Activated effector memory CD4-positive, alpha-beta T cell treated with Interleukin-2 at 50 U/mL for 16 hours (primary cell): Measurements from ENCODE around the gene KRTAP4-9.
"Not testable (repeated sequence)": the region's sequence is repeated elsewhere in the genome, so short reads cannot be mapped to it uniquely, and the experiment has no call there.

Experiments
- DNase-seq: peaks from one replicate; pipeline ENCODE4 v3.0.0-alpha.2; 2020

Gene KRTAP4-9

DNA sequence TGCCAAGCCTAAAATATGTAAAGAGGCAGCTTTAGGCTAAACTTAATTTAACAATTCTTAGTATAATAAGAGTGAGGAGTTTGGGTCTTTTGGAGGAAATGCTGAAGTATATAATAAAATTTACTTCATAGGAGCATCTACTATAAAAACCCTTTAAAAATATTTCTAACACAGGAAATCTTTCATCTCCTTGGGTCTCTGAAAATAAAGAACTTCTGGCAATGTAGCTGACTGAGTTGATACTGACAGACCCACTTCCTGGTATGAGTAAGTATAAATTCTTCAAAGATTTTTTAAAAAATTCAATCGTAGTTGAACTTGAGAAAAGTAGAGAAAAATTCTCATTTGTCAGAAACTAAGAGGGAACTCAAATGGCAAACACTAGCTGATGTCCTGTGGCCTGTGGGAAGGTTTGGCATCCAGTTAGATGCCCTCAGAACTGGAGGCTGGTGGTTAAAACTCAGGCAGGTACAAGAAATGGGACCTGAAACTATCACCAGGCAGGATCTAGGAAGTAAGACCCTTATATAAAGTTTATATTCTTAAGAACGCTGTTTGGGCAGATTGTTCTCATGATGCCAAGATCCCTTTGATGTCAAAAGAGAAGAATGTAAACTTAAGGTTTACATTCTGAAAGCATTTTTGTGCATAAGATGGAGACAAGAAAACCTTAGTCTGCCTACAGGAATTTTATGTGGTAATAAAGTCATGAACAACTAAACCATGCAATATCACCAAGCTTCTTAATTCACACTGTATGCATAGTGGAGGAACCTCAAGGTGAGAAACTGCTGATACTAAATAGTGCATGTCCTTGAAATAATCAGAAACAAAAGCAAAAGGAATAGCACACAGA, 28.9 kb downstream of the KRTAP4-9 start:
- no peak for DNase-seq

DNA sequence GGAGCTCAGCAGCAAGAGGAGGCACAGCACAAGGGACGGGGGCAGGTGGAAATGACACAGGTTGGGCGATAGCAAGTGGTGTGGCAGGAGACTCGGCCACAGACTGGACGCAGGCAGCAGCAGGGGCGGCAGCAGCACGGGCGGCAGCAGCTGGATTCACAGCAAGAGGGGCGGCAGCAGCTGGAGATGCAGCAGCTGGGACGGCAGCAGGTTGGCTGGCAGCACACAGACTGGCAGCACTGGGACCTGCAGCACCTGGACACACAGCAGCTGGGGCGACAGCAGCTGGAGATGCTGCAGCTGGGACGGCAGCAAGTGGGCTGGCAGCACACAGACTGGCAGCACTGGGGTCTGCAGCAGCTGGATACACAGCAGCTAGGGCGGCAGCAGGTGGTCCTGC, 34.7 kb downstream of the KRTAP4-9 start:
- not testable (repeated sequence) for DNase-seq

DNA sequence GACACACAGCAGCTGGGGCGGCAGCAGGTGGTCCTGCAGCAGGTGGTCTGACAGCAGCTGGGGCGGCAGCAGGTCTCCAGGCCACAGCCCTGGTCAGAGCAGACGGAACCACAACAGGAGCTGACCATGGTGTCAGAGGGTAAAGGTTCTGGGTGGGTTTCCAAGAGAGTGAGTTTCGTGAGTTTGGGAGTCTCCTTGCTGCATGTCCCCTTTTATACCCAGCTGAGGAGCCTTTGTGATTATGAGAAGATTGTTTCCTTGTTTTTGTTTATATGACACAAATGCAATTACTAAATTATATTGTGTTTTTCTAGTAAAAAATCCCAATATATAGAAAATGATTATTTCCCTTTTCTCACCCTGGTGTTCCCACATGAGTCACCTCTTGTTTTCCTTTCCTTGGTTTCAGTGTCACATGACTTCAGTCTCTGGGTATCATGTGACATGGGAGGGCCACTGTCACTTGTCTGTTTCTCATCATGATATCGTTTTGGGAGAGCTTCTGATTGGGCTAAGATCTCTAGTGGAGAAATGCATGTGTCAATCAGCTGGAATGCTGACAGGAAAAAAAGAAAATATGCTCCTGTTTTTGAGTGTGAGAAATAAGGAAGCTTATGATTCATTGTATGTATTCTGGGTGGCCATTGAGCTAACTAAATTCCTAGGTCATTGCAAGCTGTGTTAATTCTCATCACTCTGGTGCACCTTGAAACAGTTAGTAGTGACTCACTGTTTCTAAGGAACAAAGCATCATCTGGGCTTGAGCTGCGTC, 35.4 kb downstream of the KRTAP4-9 start, which contains the start of gene KRTAP4-6:
Gene KRTAP4-6, minus strand, starts transcription at position 185 of the 772 bp plus-strand sequence. Its CDS starts 57 bp downstream, at position 128.
- no peak for DNase-seq

DNA sequence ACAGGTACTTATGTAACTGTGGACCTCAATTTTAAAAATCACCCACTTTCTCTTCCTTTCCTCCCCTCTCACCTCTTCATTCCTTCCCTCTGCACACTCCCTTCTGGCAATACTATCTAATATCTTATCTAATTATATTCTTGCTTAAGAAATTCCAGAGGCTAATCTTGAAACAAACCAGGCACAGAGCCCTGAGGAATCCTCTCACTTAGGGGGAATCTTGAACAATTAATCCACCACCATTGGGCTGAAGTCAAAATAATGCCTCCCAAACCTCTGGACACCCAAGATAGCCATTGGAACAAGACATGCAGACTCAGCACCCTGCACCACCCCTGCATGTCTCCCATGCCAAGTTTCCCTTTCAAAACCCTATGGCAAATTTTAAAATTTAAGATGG, 36.2 kb downstream of the KRTAP4-9 start:
- no peak for DNase-seq

DNA sequence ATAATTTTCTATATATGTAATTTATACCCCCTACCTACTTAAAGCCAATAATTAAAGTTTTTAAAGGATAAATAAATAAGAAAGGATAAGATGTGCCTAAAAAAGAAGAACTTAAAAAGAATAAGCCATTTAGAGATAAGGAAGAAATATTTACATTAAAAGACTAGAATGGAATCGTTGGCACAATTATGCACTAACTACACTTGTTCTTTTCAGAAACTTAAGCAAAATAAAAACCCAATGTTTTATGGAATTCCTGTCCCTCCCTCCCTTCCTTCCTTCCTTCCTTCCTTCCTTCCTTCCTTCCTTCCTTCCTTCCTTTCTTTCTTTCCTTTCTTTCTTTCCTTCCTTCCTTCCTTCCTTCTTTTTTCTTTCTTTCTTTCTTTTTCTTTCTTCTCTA, 39.7 kb downstream of the KRTAP4-9 start:
- DNase-seq = no peak

DNA sequence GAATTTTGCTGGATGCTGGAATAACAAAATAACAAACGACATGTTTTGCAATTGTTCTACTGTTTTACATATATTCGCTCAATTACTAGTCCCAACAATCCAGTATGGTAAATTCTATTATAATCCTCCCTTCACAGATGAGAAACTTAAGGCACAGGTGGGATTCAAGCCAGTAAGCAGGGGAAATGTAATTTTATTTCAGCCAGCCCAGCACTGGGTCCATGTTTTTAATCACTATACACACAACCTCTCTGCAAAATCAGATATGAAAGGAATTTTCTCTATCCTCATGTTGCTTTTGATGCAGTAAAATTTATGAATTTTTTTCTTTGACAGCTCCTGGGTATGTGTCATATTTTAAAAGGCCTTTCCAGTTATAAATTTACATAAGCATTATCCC, 40.1 kb downstream of the KRTAP4-9 start:
- no peak for DNase-seq

DNA sequence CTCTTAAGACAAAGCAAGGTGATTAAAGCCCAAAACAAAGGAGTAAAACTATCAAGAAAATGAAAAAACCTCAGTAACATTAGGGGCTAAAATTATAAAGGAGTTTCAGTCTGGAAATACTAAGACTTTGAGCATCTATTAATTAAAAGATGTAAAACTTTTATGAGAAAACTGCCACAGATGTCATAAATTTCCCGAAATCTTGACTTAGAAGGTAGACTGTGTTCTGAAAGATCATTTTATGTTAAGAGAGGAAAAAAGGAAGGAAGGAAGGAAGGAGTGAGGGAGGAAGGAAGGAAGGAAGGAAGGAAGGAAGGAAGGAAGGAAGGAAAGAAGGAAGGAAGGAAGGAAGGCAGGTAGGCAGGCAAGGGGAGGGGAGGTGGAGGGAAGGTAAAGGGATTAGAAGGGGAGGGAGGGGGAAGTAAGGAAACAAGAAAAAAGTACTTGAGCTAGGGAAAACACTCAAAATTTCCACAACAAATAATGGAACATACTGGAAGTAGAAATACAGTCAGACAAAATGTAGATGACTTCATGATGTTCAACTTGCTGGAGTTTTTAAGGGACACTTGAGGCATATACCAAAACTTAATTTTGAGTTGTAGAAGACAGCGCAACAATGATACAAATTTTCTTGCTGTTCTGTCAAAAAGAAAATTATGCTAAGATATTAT, 42.5 kb downstream of the KRTAP4-9 start:
- no peak for DNase-seq

DNA sequence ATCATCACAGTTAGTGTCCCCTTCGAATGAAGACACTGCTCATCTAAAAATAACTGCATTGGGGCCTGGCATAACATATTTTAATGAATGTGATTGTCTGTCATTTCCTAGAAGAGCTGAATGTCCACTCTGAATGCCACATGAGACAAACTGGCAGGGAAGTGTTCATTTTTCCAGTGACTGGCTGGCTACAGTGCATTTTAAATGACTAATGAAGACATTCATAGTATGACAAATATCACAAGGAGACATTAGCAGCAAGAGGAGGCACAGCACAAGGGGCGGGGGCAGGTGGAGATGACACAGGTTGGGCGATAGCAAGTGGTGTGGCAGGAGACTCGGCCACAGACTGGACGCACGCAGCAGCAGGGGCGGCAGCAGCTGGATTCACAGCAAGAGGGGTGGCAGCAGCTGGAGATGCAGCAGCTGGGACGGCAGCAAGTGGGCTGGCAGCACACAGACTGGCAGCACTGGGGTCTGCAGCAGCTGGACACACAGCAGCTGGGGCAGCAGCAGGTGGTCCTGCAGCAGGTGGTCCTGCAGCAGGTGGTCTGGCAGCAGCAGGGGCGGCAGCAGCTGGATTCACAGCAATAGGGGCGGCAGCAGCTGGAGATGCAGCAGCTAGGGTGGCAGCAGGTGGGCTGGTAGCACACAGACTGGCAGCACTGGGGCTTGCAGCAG, 43.9 kb downstream of the KRTAP4-9 start:
- not testable (repeated sequence) for DNase-seq

DNA sequence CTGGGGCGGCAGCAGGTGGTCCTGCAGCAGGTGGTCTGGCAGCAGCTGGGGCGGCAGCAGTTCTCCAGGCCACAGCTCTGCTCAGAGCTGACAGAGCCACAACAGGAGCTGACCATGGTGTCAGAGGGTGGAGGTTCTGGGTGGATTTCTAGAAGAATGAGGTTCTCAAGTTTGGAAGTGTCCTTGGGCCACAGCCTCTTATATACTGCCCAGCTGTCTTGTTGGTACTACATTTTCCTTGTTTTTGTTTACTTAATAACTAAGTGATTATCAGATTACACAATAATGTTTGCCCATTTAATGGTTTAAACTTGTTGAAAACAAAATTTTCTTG, 44.4 kb downstream of the KRTAP4-9 start, which contains the start of gene KRTAP4-5:
Gene KRTAP4-5, minus strand, starts transcription at position 174 of the 334 bp plus-strand sequence. Its CDS starts 58 bp downstream, at position 116.
- no peak for DNase-seq

DNA sequence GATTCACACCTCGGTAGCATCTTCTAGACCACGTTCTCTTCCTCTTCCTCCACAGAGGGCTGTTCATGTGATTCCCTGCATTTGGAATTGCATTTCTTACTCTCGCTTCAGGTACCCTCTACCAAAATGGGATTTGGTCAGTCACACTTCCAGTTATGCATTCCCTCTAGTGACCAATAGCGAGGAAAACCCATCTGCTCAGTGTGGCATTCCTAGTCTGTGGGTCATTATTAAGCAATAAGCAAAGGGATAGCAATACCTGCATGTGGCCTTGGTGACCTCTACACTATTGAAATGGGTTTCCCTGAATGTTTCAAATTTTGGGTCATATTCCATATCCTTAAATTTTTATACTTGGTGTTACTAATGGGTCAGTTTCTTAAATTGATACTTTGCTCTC, 44.8 kb downstream of the KRTAP4-9 start:
- DNase-seq = no peak

DNA sequence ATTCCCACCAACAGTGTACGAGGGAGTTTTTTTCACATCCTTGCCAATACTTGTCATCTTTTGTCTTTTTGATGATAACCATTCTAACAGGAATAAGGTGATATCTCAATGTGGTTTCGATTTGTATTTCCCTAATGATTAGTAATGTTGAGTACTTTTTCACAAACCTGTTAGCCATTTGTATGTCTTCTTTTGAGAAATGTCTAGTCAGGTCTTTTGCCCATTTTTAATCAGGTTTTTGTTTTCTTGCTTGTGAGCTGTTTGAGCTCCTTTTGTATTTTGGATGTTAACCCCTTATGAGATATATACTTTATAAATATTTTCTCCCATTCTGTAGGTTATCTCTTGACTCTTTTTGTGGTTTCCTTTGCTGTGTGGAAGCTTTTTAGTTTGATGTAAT, 46.3 kb downstream of the KRTAP4-9 start:
- no peak for DNase-seq

DNA sequence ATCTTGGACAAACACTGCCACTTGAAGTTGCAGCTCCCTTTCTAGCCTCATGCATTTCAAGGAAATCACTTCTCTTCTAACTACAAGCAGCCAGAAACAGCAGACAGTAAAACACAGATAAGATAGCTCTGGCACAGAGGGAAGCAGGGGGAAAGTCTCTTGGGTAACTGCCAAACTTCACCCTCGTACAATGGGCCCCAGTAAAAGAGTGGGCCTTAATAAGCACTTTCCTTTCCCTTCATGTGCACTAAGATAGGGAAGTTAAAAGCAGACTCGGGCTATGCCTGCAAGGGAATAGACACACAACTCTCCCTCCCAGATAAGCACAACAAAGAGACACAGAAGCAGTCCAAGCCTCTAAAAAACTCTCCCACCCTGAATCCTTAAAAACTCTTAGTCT, 48.7 kb downstream of the KRTAP4-9 start:
- no peak for DNase-seq
